PFSK-1 (cell line): ENCODE measurements around the gene TNFRSF1A.

Experiments
- FOXP2 ChIP-seq: optimal IDR thresholded peaks from 2 replicates; pipeline ENCODE3; 2011; ENCODE audit warnings: borderline replicate concordance, control low read depth, inconsistent platforms; ENCODE audit not compliant: insufficient read depth; ENCODE audit errors: extremely low read length, extremely low read depth
- POLR2AphosphoS5 ChIP-seq: IDR thresholded peaks from 2 replicates; pipeline ENCODE4 v1.6.1; 2012; ENCODE audit warnings: low read depth, mild to moderate bottlenecking, control low read depth, low read length, moderate library complexity
- REST ChIP-seq, 2 experiments: IDR thresholded peaks; 2 replicates each; pipeline versions ENCODE4 v1.6.1 to v1.8.0; 2011 to 2012; ENCODE audit warnings: low read depth in 2 of 2, low read length in 2 of 2, control low read depth in 1 of 2, inconsistent platforms in 1 of 2, mild to moderate bottlenecking in 1 of 2, moderate library complexity in 1 of 2; ENCODE audit not compliant: insufficient read depth in 1 of 2
- SIN3A ChIP-seq: IDR thresholded peaks from 2 replicates; pipeline ENCODE4 v1.6.1; 2012; ENCODE audit warnings: mild to moderate bottlenecking, low read length, moderate library complexity, borderline replicate concordance; ENCODE audit not compliant: insufficient read depth
- TAF1 ChIP-seq: IDR thresholded peaks from 2 replicates; pipeline ENCODE4 v1.6.1; 2012; ENCODE audit warnings: low read length, control low read depth, borderline replicate concordance; ENCODE audit not compliant: insufficient read depth

Gene TNFRSF1A

GRCh38 chr12:6364044-6364374 lies 22.1 kb upstream of the TNFRSF1A start:
- TF ChIP-seq REST (IDR thresholded peaks at IDR 0.05; ENCODE audit: insufficient read depth in 1 of 2, low read depth in 2 of 2, low read length in 2 of 2) (no peak), POLR2AphosphoS5 (no peak), SIN3A (no peak), FOXP2 (no peak), TAF1 (no peak)

GRCh38 chr12:6363330-6364043 lies 21.6 kb upstream of the TNFRSF1A start:
- no peak for TF ChIP-seq REST (IDR thresholded peaks at IDR 0.05; ENCODE audit: insufficient read depth in 1 of 2, low read depth in 2 of 2, low read length in 2 of 2)
- no peak for TF ChIP-seq TAF1
- no peak for TF ChIP-seq POLR2AphosphoS5
- TF ChIP-seq SIN3A: no peak
- no peak for TF ChIP-seq FOXP2

- TF ChIP-seq SIN3A: no peak
- no peak for TF ChIP-seq TAF1
These were observed 21.1 kb upstream of the TNFRSF1A start for GRCh38 chr12:6363010-6363329.

- no peak for TF ChIP-seq REST (IDR thresholded peaks at IDR 0.05; ENCODE audit: insufficient read depth in 1 of 2, low read depth in 2 of 2, low read length in 2 of 2)
- TF ChIP-seq SIN3A: no peak
- TF ChIP-seq TAF1: no peak
- no peak for TF ChIP-seq FOXP2
- TF ChIP-seq POLR2AphosphoS5: no peak
These were observed 20.5 kb upstream of the TNFRSF1A start for GRCh38 chr12:6362403-6362802.

DNA sequence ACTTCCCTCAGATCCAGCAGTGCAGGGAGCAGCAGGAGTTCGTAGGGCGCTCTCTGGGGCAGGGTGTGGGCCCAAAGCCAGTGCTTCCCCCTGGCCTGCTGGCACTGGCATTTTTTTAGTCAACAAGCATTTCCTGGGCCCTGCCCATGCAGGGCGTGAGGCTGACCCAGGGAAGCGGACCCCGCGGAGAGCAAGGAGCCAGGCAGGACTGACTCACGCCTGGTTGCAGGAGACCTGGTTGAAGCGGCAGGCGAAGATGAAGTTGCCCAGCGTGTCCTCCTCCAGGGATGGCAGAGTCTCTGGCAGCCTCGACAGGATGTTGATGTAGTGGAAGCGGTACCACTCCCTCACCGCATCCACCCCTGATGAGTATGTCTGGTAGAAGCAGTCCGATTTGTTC lies 20.0 kb upstream of the TNFRSF1A start:
- TF ChIP-seq TAF1 (no peak), POLR2AphosphoS5 (no peak), REST (IDR thresholded peaks at IDR 0.05; ENCODE audit: insufficient read depth in 1 of 2, low read depth in 2 of 2, low read length in 2 of 2) (no peak), FOXP2 (no peak), SIN3A (no peak)
